Astrocyte of the spinal cord (primary cell): ENCODE data around the gene MCEMP1.

ENCODE experiments used
- DNase-seq: peaks from one replicate; pipeline ENCODE4 v3.0.0; 2011; ENCODE audit warnings: low read depth, low spot score
- H3K4me3 ChIP-seq: 2 replicates; pipeline ENCODE4 v1.5.1; 2011; ENCODE audit warnings: low read depth, mild to moderate bottlenecking, low read length, moderate library complexity
- CTCF ChIP-seq: IDR thresholded peaks from 2 replicates; pipeline ENCODE4 v1.5.1; 2012; ENCODE audit warnings: low read depth, mild to moderate bottlenecking, low read length, inconsistent platforms
- in situ Hi-C: cut with HindIII; loops from 2 replicates; pipeline ENCODE4 v1.10.0; 2017; ENCODE audit warnings: low sequenced_read_pairs

MCEMP1 gene

GRCh38 chr19:7633698-7634097, 43.2 kb upstream of the MCEMP1 start, which contains the start of gene PCP2:
PCP2 (minus strand) TSS chr19:7633719; CDS start chr19:7633457, 262 bp downstream.
- no peak within 1 kb of the TSS for H3K4me3 ChIP-seq
- TF ChIP-seq CTCF = no peak
- in situ Hi-C loops = no loop called here
- no peak for DNase-seq

DNA sequence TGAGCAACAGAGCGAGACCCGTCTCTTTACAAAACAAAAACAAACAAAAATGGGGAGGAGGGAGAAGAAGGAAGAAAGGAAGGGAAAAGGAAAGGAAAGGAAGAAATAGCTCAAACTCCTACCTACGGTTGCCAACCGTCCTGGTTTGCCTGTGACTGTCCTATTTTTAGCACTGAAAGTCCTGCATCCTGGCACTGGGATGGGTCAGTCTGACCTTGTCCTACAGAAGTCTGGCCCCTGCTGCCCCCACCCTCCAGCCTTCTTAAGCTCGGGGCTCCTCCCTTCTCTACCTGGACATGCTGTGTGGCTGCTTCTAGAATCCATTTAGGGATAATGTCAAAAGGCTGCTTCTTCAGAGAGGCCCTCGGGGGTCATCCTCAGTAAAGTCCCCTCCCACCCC, 41.2 kb upstream of the MCEMP1 start:
- in situ Hi-C loops = no loop called here
- TF ChIP-seq CTCF = no peak
- no peak overlapping the region for H3K4me3 ChIP-seq
- no peak for DNase-seq

- H3K4me3 ChIP-seq = peak overlapping the region; percentile 18
- no peak for TF ChIP-seq CTCF
Observed at GRCh38 chr19:7636317-7636690, 40.6 kb upstream of the MCEMP1 start.

GRCh38 chr19:7636691-7637373, 40.1 kb upstream of the MCEMP1 start, which contains the start of gene STXBP2:
STXBP2 (plus strand) TSS chr19:7637110; CDS start chr19:7637150, 40 bp downstream.
- no peak for DNase-seq
- H3K4me3 ChIP-seq = peak within 1 kb of the TSS; percentile 29
- in situ Hi-C loops = no loop called here
- TF ChIP-seq CTCF = no peak

More at GRCh38 chr19:7636317-7636690, 40.6 kb upstream of the MCEMP1 start:
- no peak for DNase-seq
- in situ Hi-C loops = no loop called here

GRCh38 chr19:7637374-7638256, 39.3 kb upstream of the MCEMP1 start:
- in situ Hi-C loops = no loop called here
- DNase-seq = no peak
- peak overlapping the region; percentile 29 for H3K4me3 ChIP-seq
- no peak for TF ChIP-seq CTCF

GRCh38 chr19:7638802-7639465, 38.0 kb upstream of the MCEMP1 start:
- in situ Hi-C loops = no loop called here
- no peak overlapping the region for H3K4me3 ChIP-seq
- no peak for TF ChIP-seq CTCF
- no peak for DNase-seq
